HG02970 (cell line): ENCODE measurements around the gene UMODL1.

Source experiments
- ATAC-seq: cut with Tn5 transposase; IDR thresholded peaks from one replicate; pipeline ENCODE4 v1.9.1; 2021; ENCODE audit warnings: mild to moderate bottlenecking, moderate library complexity, moderate number of reproducible peaks; ENCODE audit not compliant: unreplicated experiment, low FRiP score

Gene UMODL1

DNA sequence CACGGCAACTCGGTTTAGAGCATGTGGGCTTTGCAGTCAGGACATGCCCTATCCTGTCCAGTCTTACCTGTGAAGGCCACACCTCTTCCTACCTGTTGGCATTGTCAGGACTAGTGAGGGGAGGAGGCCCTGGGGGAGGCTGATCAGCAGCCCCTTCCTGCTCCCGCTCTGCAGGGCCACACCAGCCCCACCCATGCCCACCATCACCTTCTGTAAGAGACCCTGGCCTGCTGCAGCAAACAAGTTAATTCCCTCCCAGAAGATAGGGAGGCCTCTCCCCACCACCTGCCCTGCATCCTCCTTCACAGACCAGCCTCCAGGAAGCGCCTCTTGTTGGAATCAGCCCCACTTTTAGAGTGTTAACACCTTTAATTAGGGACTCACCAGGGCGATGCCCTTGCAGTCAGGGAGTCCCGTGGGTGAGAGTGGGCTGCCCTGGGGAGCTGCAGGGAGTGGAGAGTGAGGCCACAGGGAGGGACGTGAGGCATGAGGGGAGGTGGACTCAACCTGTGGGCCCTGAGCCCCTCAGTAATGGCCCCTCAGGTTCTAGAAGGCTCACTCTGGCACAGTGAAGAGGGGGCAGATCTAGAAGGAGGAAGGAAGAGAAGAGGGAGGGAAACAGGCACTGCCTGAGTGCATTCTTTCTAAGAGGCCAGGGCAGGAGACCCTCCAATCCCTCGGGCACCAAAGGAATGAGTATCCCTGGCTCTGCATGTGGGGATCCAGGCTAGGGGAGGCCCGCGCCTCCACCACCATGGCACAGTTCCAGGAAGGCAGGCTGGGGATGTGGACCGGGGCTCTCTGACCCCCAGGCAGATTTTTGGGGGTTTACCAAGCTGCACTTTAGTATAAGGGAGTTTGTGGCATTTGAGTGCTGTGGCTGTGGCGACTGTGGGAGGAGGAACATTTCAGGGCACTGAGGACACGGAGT, 8.2 kb downstream of the UMODL1 start:
- ATAC-seq = no peak

DNA sequence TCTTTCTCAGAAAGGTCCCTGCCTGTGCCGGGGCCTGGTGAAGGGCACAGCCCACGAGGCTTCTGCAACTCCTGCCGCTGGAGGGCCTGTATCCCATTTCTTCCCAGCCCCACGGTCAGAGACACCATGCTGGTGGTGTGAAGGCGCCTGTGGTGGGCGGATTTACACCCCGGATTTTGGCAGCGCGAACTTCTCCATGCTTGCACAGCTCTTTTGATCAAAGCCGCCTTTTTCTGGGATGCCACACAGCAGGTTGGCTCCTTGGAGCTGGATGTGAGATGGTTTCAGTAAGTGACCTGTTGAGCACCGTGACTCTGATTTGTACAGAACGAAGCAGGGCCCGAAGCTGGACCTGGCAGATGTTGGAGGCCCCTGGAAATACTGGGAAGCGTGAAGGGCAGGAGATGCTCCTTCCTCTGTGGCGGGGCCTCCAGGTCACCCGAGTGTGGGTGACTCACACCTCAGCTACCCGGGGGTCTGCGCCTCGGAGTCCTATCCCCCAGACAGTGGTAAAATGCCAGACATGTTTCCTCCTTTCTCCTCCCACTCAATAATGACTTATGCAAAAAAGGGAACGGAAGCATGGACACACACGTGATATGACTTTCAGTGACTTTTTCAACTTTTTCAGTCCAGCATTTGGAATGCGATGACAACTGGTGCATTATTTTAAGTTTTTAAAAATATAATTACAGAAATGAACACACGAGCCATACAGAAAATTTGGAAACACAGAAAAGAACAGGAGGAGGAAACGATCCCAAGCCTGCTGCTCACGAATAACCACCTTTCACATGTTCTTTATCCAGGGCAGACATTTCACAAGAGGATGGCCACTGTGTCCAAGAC, 9.0 kb downstream of the UMODL1 start:
- no peak for ATAC-seq

DNA sequence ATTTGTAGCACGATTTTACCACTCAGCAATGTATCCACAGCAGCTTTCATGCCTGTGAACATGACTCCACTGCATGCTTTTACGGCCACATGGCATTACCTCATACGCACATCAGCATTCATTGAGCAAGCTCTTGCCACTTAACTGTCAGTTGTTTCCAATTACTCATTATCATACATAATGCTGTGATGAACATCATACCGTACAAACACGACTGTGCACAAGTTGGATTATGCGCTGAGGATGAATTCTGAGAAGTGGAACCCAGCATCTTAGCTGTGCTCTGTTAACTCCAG, 9.6 kb downstream of the UMODL1 start:
- no peak for ATAC-seq

- no peak for ATAC-seq
These were observed 10.0 kb downstream of the UMODL1 start for GRCh38 chr21:42081138-42081537.

DNA sequence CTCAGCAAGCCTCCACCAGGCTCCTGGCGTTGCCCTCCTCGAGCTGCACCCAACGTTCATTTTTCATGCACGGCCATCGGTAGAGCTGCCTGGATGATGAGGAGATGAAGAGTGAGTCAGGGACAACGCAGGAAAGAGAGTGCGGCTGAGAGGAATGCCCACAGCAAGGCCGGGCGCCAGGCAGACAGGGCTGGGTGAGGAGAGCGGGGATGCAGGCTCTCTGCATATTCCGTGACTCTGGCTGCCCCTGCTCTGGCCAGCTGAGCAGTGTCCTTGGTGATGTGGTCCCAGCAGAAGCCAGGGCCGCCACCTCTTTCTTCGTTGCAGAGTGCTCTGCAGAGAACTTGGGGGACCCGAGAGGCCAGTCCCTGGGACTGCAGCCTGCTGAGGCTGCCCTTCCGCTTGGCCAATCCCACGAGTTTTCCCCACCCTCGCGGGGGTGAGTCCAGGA, 10.8 kb downstream of the UMODL1 start:
- no peak for ATAC-seq

GRCh38 chr21:42082501-42083360, 11.6 kb downstream of the UMODL1 start:
- ATAC-seq = no peak

- no peak for ATAC-seq
These were observed 12.2 kb downstream of the UMODL1 start for GRCh38 chr21:42083361-42083690.

DNA sequence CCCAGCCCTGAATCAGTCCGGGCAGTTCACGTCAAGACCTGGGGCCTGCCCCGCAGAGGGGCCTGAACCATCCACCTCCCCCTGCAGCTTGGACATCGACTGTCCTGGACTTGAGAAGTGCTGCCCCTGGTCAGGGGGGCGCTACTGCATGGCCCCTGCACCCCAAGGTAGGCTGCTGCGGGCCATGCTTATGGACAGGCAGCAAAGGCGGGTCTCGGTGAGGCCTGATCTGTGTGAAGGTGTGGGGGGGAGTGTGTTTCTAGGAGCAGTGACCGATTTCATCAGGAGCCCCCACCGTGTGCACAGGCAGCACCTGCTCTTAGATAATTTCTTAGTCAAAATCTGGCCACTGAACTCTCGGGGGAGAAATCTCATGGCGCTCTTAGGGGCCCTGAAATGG, 13.0 kb downstream of the UMODL1 start:
- no peak for ATAC-seq

DNA sequence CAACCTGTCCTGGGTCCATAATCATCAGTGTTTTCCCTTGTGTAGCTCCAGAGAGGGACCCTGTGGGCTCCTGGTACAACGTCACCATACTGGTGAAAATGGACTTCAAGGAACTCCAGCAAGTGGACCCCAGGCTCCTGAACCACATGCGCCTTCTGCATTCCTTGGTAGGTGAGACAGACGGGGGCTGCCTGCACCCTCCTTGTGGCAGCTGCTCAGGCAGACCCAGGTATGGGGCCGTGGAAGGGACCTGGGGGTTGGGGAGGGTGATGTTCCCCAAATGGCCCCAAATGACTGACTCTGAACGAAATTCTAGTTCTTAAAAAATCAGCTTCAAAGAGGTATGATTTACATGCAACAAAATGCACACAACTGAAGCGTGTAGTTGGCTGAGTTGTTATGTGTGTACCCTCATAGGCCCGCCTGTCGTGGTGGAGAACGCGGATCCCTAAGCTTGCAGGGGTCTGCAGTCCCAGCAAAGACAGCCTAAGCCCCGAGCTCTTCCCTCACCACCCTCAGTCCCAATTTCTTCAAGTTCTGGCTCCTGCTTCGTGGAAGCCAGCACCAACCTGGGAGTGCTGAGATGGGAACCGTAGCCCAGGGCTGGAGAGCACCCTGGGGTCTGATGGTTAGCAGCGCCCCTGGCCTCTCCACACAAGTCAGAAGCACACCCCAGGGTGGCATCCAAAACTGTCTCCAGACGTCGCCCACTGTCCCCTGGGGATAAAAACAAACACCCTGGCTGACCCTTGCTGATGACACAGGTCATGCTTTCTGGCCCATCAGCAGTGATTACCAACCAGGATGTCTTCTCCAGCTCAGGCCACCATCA, 14.3 kb downstream of the UMODL1 start:
- ATAC-seq = no peak

GRCh38 chr21:42086969-42087368, 15.9 kb downstream of the UMODL1 start:
- no peak for ATAC-seq

DNA sequence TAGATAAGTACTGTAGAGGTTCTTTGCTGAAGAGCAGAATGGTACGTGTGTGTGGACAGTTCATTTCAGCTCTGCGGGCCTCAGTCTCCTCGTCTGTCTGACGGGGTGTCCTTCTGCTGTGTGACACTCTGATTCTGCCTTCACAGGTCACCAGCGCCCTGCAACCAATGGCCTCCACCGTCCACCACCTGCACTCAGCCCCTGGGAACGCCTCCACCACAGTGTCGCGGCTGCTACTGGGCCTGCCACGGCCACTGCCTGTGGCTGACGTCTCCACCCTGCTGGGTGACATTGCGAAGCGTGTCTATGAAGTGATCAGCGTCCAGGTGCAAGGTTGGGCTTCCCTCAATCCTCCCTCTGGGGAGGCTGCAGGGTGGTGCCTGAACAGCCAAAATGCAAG, 17.0 kb downstream of the UMODL1 start:
- ATAC-seq = no peak

DNA sequence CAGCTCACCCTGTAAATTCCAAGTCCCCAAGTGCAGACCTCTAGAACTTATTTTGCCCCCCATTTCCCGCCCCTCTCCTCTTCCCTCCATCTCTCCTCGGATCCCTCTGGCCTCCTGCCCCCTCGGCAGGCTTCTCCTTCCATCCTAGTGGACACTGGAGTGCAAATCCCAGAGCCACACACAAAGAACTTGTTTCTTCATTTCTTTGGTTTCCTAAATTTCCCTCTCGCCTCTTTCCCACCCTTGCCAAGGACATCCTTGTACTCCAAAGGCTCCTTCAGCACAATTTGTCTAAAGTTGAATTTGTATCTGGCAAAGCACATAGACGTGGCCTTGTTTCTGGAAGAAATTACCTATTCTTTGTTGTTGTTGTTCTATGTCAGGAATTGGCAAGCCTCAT, 17.5 kb downstream of the UMODL1 start:
- ATAC-seq = no peak

GRCh38 chr21:42089093-42089631, 18.0 kb downstream of the UMODL1 start:
- ATAC-seq = no peak

GRCh38 chr21:42089665-42090310, 18.7 kb downstream of the UMODL1 start:
- ATAC-seq = no peak

- ATAC-seq = no peak
These were observed 20.9 kb downstream of the UMODL1 start for GRCh38 chr21:42091899-42092508.

DNA sequence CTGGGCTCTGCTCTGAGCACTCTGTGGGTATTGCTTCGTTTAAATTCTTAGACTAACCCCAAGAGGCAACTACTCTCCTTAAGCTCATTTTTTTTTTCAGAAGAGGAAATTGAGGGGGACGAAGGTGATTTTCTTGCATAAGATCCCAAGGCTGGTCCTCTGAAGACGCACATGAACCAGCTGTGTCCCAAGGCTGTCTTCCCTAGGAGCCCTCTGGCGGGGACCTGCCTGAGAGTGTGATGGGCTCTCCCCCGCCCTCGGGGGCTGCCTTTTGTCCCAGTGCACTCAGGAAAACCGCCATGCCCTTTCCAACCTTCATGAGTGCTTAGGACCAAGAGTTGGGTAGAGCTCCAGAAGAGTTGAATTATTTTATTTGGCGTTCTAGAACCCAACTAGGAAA, 21.7 kb downstream of the UMODL1 start:
- ATAC-seq = no peak

- no peak for ATAC-seq
These were observed 22.1 kb downstream of the UMODL1 start for GRCh38 chr21:42093186-42093585.

DNA sequence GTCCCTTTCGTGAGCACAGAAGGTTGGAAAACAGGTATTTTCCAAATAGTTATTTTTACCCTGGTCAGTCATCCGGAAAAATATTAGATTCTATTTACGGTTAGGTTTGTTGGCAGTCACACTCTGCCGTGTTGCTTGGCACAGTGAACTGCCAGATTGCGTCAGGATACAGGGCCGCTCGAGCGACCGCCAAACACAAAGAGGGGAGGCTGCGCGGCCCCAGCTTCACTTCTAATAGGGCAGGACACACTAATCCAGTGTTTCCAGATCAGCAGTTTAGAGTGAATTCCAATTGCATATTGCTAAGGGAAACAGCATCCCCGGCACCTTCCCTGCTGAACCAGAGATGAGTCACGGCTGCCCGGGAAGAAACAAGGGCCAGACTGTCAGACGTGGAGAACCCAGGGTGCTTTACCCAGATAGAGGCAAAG, 22.9 kb downstream of the UMODL1 start:
- ATAC-seq = no peak

DNA sequence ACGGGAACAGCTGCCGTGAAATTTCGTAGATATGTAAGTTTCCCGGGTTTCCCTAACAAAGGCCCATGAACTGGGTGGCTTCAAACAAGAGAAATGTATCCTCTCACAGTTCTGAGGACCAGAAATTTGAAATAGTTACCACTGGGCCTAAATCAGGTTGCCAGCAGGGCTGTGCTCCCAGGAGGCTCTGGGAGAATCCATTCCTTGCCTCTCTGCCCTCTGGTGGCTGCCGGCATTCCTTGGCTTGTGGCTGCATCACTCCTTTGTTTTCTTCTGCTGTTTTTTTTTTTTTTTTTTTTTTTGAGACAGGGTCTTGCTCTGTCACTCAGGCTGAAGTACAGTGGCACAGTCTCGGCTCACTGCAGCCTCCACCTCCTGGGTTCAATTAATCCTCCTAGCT, 23.7 kb downstream of the UMODL1 start:
- ATAC-seq = no peak
